Measurements from ENCODE around the gene CNTNAP2.

DNA sequence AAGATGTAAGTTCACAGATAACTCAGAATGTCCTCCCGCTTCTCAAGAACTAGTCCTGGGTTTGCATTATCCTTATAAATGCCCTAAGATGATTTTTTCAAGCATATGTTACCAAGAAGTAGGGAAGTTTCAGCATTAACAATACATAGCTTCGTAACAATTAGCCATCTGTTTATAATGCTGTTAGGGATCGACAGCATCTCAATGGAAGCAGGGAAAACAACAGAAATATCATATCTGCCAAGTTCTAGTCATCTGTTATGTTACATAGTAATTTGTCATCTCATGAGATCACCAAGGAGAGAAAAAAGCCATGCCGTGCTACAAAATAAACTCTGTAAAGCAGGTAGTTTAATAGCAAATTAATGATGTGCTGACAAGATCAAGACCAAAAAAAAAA lies 1742.4 kb downstream of the CNTNAP2 start:
- TF ChIP-seq, protein P1, sequence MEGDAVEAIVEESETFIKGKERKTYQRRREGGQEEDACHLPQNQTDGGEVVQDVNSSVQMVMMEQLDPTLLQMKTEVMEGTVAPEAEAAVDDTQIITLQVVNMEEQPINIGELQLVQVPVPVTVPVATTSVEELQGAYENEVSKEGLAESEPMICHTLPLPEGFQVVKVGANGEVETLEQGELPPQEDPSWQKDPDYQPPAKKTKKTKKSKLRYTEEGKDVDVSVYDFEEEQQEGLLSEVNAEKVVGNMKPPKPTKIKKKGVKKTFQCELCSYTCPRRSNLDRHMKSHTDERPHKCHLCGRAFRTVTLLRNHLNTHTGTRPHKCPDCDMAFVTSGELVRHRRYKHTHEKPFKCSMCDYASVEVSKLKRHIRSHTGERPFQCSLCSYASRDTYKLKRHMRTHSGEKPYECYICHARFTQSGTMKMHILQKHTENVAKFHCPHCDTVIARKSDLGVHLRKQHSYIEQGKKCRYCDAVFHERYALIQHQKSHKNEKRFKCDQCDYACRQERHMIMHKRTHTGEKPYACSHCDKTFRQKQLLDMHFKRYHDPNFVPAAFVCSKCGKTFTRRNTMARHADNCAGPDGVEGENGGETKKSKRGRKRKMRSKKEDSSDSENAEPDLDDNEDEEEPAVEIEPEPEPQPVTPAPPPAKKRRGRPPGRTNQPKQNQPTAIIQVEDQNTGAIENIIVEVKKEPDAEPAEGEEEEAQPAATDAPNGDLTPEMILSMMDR (IDR thresholded peaks at IDR 0.05), result no peak
- TF ChIP-seq POLR2A (IDR thresholded peaks at IDR 0.05), result no peak

Measured in testis (tissue), 2 donors.